AG10803 (cell line): Measurements from ENCODE around the gene SERPINE3.

Experiments
- DNase-seq: peaks from one replicate; pipeline ENCODE4 v3.0.0; 2010; ENCODE audit warnings: low read depth
- H3K4me3 ChIP-seq: 2 replicates; pipeline ENCODE4 v1.5.1; 2011; ENCODE audit warnings: mild to moderate bottlenecking, low read length, control low read depth
- TF ChIP-seq, protein P1 (sequence below): conservative IDR thresholded peaks from 2 replicates; pipeline ENCODE4 v1.5.1; 2011; ENCODE audit warnings: mild to moderate bottlenecking, low read length, control low read depth, inconsistent platforms

The SERPINE3 gene

DNA sequence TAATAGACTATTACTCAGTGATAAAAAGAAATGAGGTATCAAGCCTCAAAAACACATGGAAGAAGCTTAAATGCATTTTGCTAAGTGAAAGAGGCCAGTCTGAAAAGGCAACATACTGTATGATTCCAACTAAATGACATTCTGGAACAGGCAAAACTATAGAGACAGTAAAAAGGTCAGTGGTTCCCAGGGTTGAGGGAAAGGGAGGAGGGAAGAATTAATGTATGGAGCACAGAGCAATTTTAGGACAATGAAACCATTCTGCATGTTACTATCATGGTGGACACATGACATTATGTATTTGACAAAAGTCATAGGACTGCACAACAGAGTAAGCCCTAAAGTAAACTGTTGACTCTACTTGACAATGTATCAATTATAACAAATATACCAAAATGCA, 5.7 kb upstream of the SERPINE3 start:
- DNase-seq: no peak
- TF ChIP-seq, protein P1, sequence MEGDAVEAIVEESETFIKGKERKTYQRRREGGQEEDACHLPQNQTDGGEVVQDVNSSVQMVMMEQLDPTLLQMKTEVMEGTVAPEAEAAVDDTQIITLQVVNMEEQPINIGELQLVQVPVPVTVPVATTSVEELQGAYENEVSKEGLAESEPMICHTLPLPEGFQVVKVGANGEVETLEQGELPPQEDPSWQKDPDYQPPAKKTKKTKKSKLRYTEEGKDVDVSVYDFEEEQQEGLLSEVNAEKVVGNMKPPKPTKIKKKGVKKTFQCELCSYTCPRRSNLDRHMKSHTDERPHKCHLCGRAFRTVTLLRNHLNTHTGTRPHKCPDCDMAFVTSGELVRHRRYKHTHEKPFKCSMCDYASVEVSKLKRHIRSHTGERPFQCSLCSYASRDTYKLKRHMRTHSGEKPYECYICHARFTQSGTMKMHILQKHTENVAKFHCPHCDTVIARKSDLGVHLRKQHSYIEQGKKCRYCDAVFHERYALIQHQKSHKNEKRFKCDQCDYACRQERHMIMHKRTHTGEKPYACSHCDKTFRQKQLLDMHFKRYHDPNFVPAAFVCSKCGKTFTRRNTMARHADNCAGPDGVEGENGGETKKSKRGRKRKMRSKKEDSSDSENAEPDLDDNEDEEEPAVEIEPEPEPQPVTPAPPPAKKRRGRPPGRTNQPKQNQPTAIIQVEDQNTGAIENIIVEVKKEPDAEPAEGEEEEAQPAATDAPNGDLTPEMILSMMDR: no peak
- H3K4me3 ChIP-seq: no peak overlapping the region

DNA sequence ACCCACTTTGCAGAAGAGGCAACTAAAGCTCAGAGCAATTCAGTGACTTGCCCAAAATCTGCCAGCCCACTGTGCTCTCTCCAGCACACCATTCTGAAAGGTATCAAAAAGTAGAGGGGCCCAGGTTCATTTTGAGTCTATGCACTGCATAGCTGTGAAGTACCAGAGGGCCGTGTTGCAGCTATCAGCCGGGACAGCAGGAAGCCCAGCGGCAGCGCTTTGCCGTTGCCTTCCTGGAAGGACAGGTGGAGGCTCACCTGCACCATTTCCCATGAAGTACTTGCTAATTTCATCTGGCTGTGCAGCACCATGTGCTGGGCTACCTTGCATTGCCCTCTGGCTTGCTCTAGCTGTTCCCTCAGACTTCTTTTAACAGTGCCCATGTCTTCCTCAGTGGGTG, 2.7 kb upstream of the SERPINE3 start:
- TF ChIP-seq, protein P1: no peak
- H3K4me3 ChIP-seq: no peak overlapping the region
- no peak for DNase-seq

DNA sequence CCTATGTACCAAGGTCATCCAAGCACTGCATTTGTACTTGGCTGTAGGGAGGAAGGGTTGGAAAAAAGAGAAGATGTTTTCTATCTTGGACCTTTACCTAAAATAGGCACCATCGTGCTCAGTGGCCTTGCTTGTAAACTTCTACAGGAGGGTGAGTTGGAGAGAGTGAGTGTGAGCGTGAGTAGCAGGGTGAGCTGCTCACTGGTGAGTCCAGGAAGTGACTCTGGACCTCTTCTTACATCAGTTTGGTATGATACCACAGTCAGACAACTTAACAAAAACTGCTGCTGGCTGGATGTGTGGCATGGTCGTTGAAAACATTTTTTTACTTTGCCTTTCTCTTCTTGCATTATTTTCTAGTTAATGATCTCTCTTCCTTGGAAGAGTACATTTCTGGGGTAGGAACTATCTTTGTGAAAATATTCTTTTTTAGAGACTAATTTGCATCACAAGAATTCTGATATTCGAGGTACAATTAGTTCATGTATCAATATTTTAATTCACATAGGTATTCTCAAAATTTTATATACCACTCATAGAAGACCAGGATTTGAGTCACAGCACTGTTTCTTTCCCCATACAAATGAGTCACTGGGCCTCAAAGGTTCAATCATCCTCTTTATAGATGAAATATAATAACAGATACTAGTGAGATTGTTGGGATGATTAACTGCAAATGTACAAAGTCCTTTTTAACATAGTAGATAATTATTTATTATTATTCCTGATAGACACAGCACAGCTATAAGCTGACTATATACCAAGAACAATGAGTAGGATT, 651 bp downstream of the SERPINE3 start:
- no peak for DNase-seq
- H3K4me3 ChIP-seq: no peak overlapping the region
- TF ChIP-seq, protein P1: no peak

DNA sequence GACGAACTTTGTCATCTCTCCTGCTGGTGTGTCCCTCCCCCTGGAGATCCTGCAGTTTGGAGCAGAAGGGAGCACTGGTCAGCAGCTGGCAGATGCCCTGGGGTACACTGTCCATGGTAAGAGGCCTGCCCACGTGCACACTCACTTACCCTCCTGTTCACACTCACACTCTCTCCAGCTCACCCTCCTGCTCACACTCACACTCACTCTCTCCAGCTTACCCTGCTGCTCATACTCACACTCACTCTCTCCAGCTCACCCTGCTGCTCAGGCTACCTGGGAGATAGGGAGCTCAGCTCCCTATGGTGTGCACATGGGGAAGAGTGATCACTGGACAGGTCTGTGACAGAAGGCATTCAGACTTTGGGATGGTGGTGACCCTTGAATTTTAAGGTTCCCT, 1.7 kb downstream of the SERPINE3 start:
- no peak overlapping the region for H3K4me3 ChIP-seq
- DNase-seq: no peak
- TF ChIP-seq, protein P1: no peak

DNA sequence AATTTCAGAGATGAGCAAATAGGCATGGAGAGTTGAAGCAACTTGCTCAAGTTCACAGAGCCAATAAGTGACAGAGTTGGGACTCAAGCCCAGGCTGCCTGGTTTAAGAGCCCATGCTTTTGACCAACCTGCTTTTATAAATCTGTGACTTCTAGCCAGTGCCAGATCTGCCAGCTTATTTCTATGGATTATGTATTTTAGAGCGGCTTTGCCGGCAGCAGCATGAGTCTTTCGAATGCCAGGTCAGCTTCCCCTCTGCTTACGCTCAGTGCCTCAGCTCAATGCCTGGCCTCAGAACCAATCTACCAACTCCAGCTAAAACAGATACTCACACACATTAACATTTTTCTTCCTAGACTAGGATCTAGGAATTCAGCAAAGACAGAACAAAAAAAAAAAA, 2.3 kb downstream of the SERPINE3 start:
- DNase-seq: no peak
- H3K4me3 ChIP-seq: no peak overlapping the region
- TF ChIP-seq, protein P1: no peak

DNA sequence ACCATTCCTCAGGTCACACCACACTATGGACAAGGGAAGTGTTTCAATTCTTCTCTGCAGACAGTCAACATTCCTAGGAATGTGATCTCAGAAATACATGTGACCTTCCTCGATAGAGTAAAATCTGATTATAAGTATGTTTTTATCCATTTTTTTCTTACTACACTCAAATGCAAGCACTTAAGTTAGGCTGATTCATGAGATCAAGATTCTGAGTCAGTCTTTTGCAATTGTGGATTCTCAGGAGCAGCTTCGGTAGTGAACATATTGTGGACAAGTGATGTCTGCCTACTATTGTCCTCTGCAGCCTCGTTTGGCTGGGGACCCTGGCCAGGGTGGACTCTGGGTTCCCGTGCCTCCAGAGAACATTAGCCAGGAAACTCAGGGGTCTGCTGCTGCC, 3.2 kb downstream of the SERPINE3 start:
- H3K4me3 ChIP-seq: no peak overlapping the region
- DNase-seq: peak; percentile 76

DNA sequence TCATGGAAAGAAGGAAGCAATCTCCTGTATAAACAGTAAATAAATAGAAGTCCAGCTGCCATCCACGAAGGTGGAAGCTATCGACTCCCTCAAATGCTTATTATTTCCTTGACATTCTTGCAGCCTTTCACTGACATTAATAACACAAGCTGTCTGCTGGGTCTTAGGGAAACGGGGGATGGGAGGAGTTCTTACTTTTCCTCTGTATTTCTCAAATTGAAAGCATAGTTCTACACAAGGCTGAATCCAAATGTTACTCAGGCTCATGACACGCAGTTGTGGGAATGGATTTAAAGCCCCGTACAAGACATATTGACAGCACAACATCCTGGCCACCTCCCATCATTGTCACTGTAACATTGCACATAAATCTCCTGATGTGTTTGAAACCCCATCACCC, 4.0 kb downstream of the SERPINE3 start:
- peak; percentile 14 for DNase-seq
- no peak overlapping the region for H3K4me3 ChIP-seq
- TF ChIP-seq, protein P1: no peak

More for the DNA sequence above, 3.2 kb downstream of the SERPINE3 start:
- TF ChIP-seq, protein P1: no peak
